Ramos (cell line): ENCODE measurements around the gene LUC7L.
"Not testable (repeated sequence)": the region's sequence is repeated elsewhere in the genome, so short reads cannot be mapped to it uniquely, and the experiment has no call there.

ENCODE experiments used
- in situ Hi-C: fragments of 300-500 bp; cut with MboI; formaldehyde crosslinking; loops from one replicate; pipeline ENCODE4 v1.14.3; 2022; ENCODE audit warnings: low sequenced_read_pairs; ENCODE audit not compliant: unreplicated experiment

LUC7L gene

GRCh38 chr16:153129-153521, 76.1 kb downstream of the LUC7L start:
- in situ Hi-C loops, result not testable (repeated sequence)

GRCh38 chr16:152141-153128, 76.8 kb downstream of the LUC7L start, which contains the start of gene HBZ:
Gene HBZ, plus strand, starts transcription at chr16:152644. Its CDS starts 266 bp downstream, at chr16:152910.
- in situ Hi-C loops, result no loop called here

GRCh38 chr16:149024-149660, 80.1 kb downstream of the LUC7L start:
- in situ Hi-C loops, result no loop called here

DNA sequence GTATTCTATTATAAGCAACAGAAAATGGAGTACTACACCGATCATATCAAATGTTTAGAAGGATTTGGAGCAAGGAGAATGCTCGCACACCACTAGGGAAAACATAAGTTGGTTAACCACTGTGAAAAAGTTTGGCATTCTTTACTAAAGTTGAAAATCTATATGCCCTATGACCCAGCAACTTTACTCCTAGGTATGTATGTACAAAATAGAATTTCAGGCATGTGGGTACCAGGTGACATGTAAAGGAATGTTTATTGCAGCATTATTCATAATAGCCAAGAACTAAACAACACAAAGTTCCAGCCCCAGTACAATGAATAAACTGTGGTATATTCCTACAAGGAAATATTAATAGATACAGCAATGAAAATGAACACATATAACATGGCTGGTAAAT, 82.6 kb downstream of the LUC7L start:
- in situ Hi-C loops, result no loop called here

DNA sequence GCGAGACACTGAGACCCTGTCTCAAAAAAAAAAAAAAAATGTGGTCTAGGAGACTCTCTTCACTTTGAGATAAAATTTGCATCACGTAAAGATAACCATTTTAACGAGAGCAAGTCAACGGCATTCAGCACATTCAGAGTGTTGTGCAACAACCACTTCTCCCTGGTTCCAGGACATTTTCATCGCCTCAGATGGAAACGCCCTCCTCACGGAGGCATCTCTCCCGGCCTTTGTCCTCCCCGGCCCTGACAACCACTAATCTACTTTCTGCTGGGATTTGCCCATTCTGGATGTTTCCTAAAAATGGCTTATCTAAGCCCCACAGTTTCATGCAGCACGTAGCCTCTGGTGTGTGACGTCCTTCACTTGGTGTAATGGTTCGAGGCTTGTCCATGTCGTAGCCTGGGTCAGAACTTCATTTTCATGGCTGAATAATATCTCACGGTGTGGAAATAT, 84.4 kb downstream of the LUC7L start:
- in situ Hi-C loops, result no loop called here

DNA sequence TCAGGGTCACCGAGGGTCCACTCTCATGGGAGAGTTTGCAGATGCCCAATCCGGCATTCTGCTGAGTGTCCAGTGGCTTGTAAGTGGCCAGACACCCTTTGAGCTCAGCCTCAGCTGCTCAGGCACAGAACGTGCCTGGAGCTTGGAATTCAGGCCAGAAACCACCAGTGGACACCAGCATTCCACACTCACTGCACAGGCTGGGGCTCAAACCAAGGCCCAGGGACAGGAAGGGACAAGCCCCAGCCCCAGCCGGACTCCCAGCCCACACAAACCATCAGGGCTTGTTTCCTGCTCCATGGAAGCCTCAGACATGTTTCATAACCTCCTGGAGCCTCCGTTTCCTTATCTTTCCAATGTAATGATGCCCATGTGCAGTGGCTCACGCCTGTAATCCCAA, 85.8 kb downstream of the LUC7L start:
- in situ Hi-C loops, result no loop called here

GRCh38 chr16:143047-143446, 86.2 kb downstream of the LUC7L start:
- in situ Hi-C loops, result no loop called here

DNA sequence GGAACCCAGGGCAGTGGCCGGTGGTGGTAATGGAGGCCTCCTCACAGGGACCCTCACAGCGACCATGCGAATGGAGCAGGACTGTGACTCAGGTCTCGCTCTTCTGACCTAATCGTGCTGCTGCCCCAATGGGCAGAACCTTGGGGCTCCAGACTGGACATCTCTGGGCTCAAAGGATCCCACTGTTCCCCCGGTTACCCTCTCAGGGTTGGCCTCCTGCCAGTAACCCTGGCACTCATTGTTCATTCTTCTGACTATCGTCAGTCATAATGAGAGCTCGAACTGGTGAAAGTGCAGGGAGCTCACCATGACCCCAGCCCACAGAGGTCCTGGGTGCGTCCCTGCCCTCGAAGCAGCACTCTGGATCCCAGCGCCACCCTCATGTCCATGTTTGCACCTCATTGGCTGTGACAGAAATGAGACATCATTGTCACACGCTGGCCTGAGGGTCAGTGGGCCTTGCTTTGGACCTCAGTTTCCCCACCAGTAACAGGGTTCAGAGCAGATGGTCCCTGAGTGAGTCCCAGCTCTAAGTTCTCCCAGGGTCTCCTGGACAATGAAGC, 86.8 kb downstream of the LUC7L start:
- in situ Hi-C loops, result no loop called here

DNA sequence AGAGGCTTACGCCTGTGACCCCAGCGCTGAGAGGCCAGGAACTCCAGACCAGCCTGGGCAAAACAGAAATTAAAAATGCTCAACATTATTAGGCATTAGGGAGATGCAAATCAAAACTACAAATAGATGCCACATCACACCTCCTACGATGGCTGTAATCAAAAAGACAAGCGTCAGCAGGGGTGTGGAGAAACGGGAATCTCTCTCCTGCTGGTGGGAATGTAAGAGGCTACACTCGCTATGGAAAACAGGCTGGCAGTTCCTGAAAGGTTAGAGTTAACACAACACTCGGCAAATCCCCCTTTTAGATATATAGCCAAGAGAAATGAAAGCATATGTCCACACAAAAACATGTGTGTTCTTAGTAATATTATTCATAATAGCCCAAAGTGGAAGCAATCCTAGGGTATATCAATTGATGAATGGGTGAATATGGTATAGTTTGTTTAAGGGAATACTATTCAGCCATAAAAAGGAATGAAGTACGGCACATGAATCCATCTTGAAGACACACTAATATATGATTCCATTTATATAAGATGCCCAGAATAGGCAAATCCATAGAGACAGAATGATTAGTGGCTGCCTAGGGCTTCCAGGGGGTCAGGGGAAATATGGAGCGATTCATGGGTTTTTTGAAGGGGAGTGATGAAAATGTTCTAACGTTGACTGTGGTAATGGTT, 88.9 kb downstream of the LUC7L start:
- in situ Hi-C loops, result no loop called here
